ENCODE data around the gene TMOD1. TPM values are rescaled to one million over a fixed set of nuclear protein-coding genes. Genes with fewer than 3 reads are reported as not detected.

Gene TMOD1
- total RNA-seq: 1 to 10 TPM; 1.3 to 3.1 TPM

GRCh38 chr9:97501177-97501971 lies at the start of gene TMOD1:
Gene TMOD1, plus strand, starts transcription at chr9:97501666. Its CDS starts 22,523 bp downstream, at chr9:97524189.

GRCh38 chr9:97632985-97633858 lies 131.8 kb downstream of the TMOD1 start, which contains the start of the genes NCBP1 and TSTD2:
Gene NCBP1, plus strand, starts transcription at chr9:97633821. Its CDS starts 61 bp downstream, at chr9:97633882.
Gene TSTD2, minus strand, starts transcription at chr9:97633368. Its CDS starts 5,806 bp downstream, at chr9:97627562.

Other genes starting within 250 kb of the TMOD1 start
- 1 to 10 TPM; 2.1 to 3.7 TPM for gene CCDC180, start 194.0 kb upstream of the TMOD1 start, total RNA-seq
- 100 to 1,000 TPM in 1 of 2 donors, 10 to 100 TPM in 1; 75.4 to 104 TPM for gene TDRD7, start 89.6 kb upstream of the TMOD1 start, total RNA-seq
- gene TSTD2, start 131.7 kb downstream of the TMOD1 start, total RNA-seq: 10 to 100 TPM; 12.3 to 13.8 TPM
- gene NCBP1, start 132.2 kb downstream of the TMOD1 start, total RNA-seq: 10 to 100 TPM; 26.8 to 47.6 TPM
- gene XPA, start 195.7 kb downstream of the TMOD1 start, total RNA-seq: 1 to 10 TPM; 5.9 to 6.0 TPM